K562 (cell line): ENCODE results near the gene ANKS1A. TPM values are rescaled to one million over a fixed set of nuclear protein-coding genes. Genes with fewer than 3 reads are reported as not detected.

Experiments used
- BHLHE40 ChIP-seq: IDR thresholded peaks from 2 replicates; pipeline ENCODE4 v1.6.1; 2011; ENCODE audit warnings: low read length, improper control_type of control experiment
- BRD4 ChIP-seq: fragments of 200-600 bp; sonication (generic); IDR thresholded peaks from 2 replicates; pipeline ENCODE4 v1.6.1; 2017; ENCODE audit warnings: inconsistent platforms
- CCNT2 ChIP-seq: IDR thresholded peaks from 2 replicates; pipeline ENCODE4 v1.6.1; 2011; ENCODE audit warnings: borderline replicate concordance, low read depth, mild to moderate bottlenecking, moderate library complexity, mixed read lengths, low read length; ENCODE audit not compliant: insufficient read length; ENCODE audit errors: extremely low read depth
- CREM ChIP-seq: IDR thresholded peaks from 2 replicates; pipeline ENCODE4 v1.6.1; 2014; ENCODE audit warnings: antibody characterized with exemption, low read depth
- GATAD2A ChIP-seq: fragments of 450-650 bp; IDR thresholded peaks from 2 replicates; pipeline ENCODE4 v1.6.1; 2017
- HEY1 ChIP-seq: fragments of 250-450 bp; sonication (Bioruptor Pico); IDR thresholded peaks from 2 replicates; pipeline ENCODE4 v1.5.0; 2020; ENCODE audit warnings: mild to moderate bottlenecking, moderate library complexity, borderline replicate concordance
- IRF2 ChIP-seq: sonication (generic); formaldehyde crosslinking; IDR thresholded peaks from 2 replicates; pipeline ENCODE4 v1.8.1; 2022; ENCODE audit warnings: mild to moderate bottlenecking, missing genetic modification reagents
- KLF6 ChIP-seq: fragments of 250-450 bp; sonication (Bioruptor Pico); IDR thresholded peaks from 2 replicates; pipeline ENCODE4 v1.4.0; 2020; ENCODE audit warnings: mild to moderate bottlenecking, moderate library complexity, borderline replicate concordance
- MNT ChIP-seq, 2 experiments: fragments of 450-650 bp; conservative IDR thresholded peaks; 2 replicates each; pipeline ENCODE4 v1.6.1; 2017; ENCODE audit warnings: mild to moderate bottlenecking in 2 of 2, moderate library complexity in 2 of 2
- MYNN ChIP-seq, 2 experiments: sonication (generic); formaldehyde crosslinking in 1 of 2; IDR thresholded peaks; 2 replicates each; pipeline versions ENCODE4 v1.5.0 to v1.6.1; 2016 to 2020; ENCODE audit warnings: antibody characterized with exemption in 1 of 2, missing genetic modification reagents in 1 of 2
- POLR2B ChIP-seq: fragments of 450-650 bp; IDR thresholded peaks from 2 replicates; pipeline ENCODE4 v1.6.1; 2018; ENCODE audit warnings: low read depth; ENCODE audit not compliant: partially characterized antibody
- RBM34 ChIP-seq: fragments of 200-400 bp; formaldehyde crosslinking; IDR thresholded peaks from 2 replicates; pipeline ENCODE4 v1.6.1; 2018; ENCODE audit warnings: low read length, borderline replicate concordance; ENCODE audit not compliant: insufficient read depth
- RUNX1 ChIP-seq: sonication (generic); IDR thresholded peaks from 2 replicates; pipeline ENCODE4 v1.6.1; 2016; ENCODE audit warnings: antibody characterized with exemption, low read depth
- SMARCA4 ChIP-seq: fragments of 450-650 bp; IDR thresholded peaks from 2 replicates; pipeline ENCODE4 v1.6.1; 2016
- SMARCA5 ChIP-seq: fragments of 450-650 bp; IDR thresholded peaks from 2 replicates; pipeline ENCODE4 v1.6.1; 2016
- TBP ChIP-seq: optimal IDR thresholded peaks from 2 replicates; pipeline ENCODE3; 2011; ENCODE audit warnings: low read depth, low read length, improper control_type of control experiment
- ZHX1 ChIP-seq: fragments of 150-350 bp; conservative IDR thresholded peaks from 2 replicates; pipeline ENCODE4 v1.6.1; 2014; ENCODE audit warnings: low read length
- ZNF282 ChIP-seq: sonication (generic); formaldehyde crosslinking; IDR thresholded peaks from 2 replicates; pipeline ENCODE4 v1.8.1; 2023; ENCODE audit warnings: missing genetic modification reagents
- ZNF589 ChIP-seq: fragments of 200-800 bp; sonication (Bioruptor generic); IDR thresholded peaks from 2 replicates; pipeline ENCODE4 v1.6.1; 2016; ENCODE audit warnings: low read depth, missing genetic modification characterization, missing compliant biosample characterization
- ZNF668 ChIP-seq: fragments of 250-450 bp; sonication (Bioruptor Pico); IDR thresholded peaks from 2 replicates; pipeline ENCODE4 v1.8.0; 2022; ENCODE audit warnings: mild to moderate bottlenecking, inconsistent platforms
- polyA plus RNA-seq, 8 experiments: library from polyadenylated mRNA; depleted of rRNA in 4 of 8; stranded (reverse) in 5 of 8; unstranded in 3 of 8; fragments of >200 nt; fragmentation: Nextera tagmentation in 2 of 8; fragmentation: Illumina TruSeq in 1 of 8; extraction: Ambion mirVana in 2 of 8; extraction: Trizol in 1 of 8; gene quantifications; 2 replicates each; pipeline versions ENCODE4 v1.2.1 to v1.2.3, GENCODE V29; 2011 to 2014; ENCODE audit warnings: inconsistent platforms in 1 of 8, missing spikeins in 1 of 8
- total RNA-seq, 7 experiments: library from RNA; depleted of rRNA in 6 of 7; stranded (reverse); fragments of >200 nt in 6 of 7; fragmentation: Illumina TruSeq in 2 of 7; extraction: Trizol in 2 of 7; gene quantifications; 2 replicates each; pipeline versions ENCODE4 v1.2.1 to v1.2.3, GENCODE V29; 2011 to 2021; ENCODE audit warnings: low replicate concordance in 1 of 7
- TF ChIP-seq, protein P1 (sequence below): fragments of 450-650 bp; conservative IDR thresholded peaks from 2 replicates; pipeline ENCODE4 v1.6.1; 2016; ENCODE audit warnings: missing genetic modification characterization, low read depth, mild to moderate bottlenecking, missing compliant biosample characterization, moderate library complexity
- TF ChIP-seq, protein P2 (sequence below): fragments of 250-450 bp; sonication (Bioruptor Pico); IDR thresholded peaks from 2 replicates; pipeline ENCODE4 v1.5.0; 2021

ANKS1A gene
- total and polyA plus RNA-seq, 9 of the 15 experiments (the other 6 are each of a cell fraction or from before 2014, with no cell fraction given), result 1.1 to 13.8 (median 5.3) TPM

- TF ChIP-seq MYNN (IDR thresholded peaks at IDR 0.05), result no peak
- TF ChIP-seq MYNN (CRISPR knock-in tag; IDR thresholded peaks at IDR 0.05), result no peak
- no peak for TF ChIP-seq IRF2
- TF ChIP-seq CCNT2, result no peak
- no peak for TF ChIP-seq ZNF668 (CRISPR knock-in tag)
- peak; percentile 92 for TF ChIP-seq POLR2B
- peak; percentile 98 for TF ChIP-seq TBP
- TF ChIP-seq ZNF282 (CRISPR knock-in tag), result no peak
- no peak for TF ChIP-seq RBM34
- peak; percentile 64 for TF ChIP-seq BRD4
- TF ChIP-seq ZNF589, result 0 out of 2 replicates have a peak, but pooled peaks have one; percentile 5
- TF ChIP-seq, protein P1, sequence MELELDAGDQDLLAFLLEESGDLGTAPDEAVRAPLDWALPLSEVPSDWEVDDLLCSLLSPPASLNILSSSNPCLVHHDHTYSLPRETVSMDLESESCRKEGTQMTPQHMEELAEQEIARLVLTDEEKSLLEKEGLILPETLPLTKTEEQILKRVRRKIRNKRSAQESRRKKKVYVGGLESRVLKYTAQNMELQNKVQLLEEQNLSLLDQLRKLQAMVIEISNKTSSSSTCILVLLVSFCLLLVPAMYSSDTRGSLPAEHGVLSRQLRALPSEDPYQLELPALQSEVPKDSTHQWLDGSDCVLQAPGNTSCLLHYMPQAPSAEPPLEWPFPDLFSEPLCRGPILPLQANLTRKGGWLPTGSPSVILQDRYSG, result no peak
- TF ChIP-seq ZHX1, result 0 out of 2 replicates have a peak, but pooled peaks have one; percentile 23
- TF ChIP-seq, protein P2, sequence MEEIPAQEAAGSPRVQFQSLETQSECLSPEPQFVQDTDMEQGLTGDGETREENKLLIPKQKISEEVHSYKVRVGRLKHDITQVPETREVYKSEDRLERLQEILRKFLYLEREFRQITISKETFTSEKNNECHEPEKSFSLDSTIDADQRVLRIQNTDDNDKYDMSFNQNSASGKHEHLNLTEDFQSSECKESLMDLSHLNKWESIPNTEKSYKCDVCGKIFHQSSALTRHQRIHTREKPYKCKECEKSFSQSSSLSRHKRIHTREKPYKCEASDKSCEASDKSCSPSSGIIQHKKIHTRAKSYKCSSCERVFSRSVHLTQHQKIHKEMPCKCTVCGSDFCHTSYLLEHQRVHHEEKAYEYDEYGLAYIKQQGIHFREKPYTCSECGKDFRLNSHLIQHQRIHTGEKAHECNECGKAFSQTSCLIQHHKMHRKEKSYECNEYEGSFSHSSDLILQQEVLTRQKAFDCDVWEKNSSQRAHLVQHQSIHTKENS (CRISPR knock-in tag), result no peak
- TF ChIP-seq BHLHE40, result peak; percentile 55
- TF ChIP-seq HEY1, result no peak
- TF ChIP-seq MNT (conservative IDR thresholded peaks at IDR 0.05), result peak; percentile 80 to 90
- no peak for TF ChIP-seq SMARCA5
- TF ChIP-seq CREM, result peak; percentile 100
- peak; percentile 44; the same call in 1 of the 2 replicates for TF ChIP-seq SMARCA4
- 0 out of 2 replicates have a peak, but pooled peaks have one; percentile 21 for TF ChIP-seq RUNX1
- TF ChIP-seq GATAD2A, result no peak
- no peak for TF ChIP-seq KLF6 (CRISPR knock-in tag)
Measured at GRCh38 chr6:34887753-34888513, 1.1 kb upstream of the ANKS1A start, which contains the start of gene TAF11 (continued).
